Hepatocyte (in vitro differentiated cells): ENCODE data around the gene CHD9. TPM values are rescaled to one million over a fixed set of nuclear protein-coding genes. Genes with fewer than 3 reads are reported as not detected.

Experiments
- DNase-seq: peaks from one replicate; pipeline ENCODE4 v3.0.0-alpha.2; 2016; ENCODE audit warnings: low spot score
- H2AFZ ChIP-seq: fragments of 200-600 bp; sonication (generic); 2 replicates; pipeline ENCODE4 v1.6.0; 2016; ENCODE audit warnings: antibody characterized with exemption, mild to moderate bottlenecking
- H3K27ac ChIP-seq: fragments of 200-600 bp; sonication (generic); 2 replicates; pipeline ENCODE4 v1.5.1; 2016; ENCODE audit warnings: mild to moderate bottlenecking
- H3K27me3 ChIP-seq: fragments of 200-600 bp; sonication (generic); 2 replicates; pipeline ENCODE4 v1.6.1; 2016
- H3K36me3 ChIP-seq: fragments of 200-600 bp; sonication (generic); replicated peaks from 2 replicates; pipeline ENCODE4 v1.5.1; 2016; ENCODE audit warnings: low read depth; ENCODE audit not compliant: insufficient read depth
- H3K4me1 ChIP-seq: fragments of 200-600 bp; sonication (generic); 2 replicates; pipeline ENCODE4 v1.5.1; 2016; ENCODE audit warnings: mild to moderate bottlenecking, moderate library complexity; ENCODE audit not compliant: insufficient read depth
- H3K4me2 ChIP-seq: fragments of 200-600 bp; sonication (generic); 2 replicates; pipeline ENCODE4 v1.6.0; 2016
- H3K4me3 ChIP-seq: fragments of 200-600 bp; sonication (generic); 2 replicates; pipeline ENCODE4 v1.5.1; 2016; ENCODE audit warnings: mild to moderate bottlenecking
- H3K79me2 ChIP-seq: fragments of 200-600 bp; sonication (generic); 2 replicates; pipeline ENCODE4 v1.6.0; 2017; ENCODE audit warnings: mild to moderate bottlenecking
- H3K9me2 ChIP-seq: fragments of 200-600 bp; sonication (generic); replicated peaks from 2 replicates; pipeline ENCODE4 v1.6.0; 2017; ENCODE audit warnings: mild to moderate bottlenecking; ENCODE audit not compliant: insufficient read depth
- H3K9me3 ChIP-seq: fragments of 200-600 bp; sonication (generic); 2 replicates; pipeline ENCODE4 v1.5.1; 2016; ENCODE audit warnings: low read depth, mild to moderate bottlenecking
- H4K20me1 ChIP-seq: fragments of 200-600 bp; sonication (generic); 2 replicates; pipeline ENCODE4 v1.6.0; 2016; ENCODE audit warnings: mild to moderate bottlenecking; ENCODE audit not compliant: insufficient read depth, poor library complexity, severe bottlenecking
- CTCF ChIP-seq: fragments of 200-600 bp; sonication (generic); IDR thresholded peaks from 2 replicates; pipeline ENCODE4 v1.5.1; 2016; ENCODE audit warnings: antibody characterized with exemption, mild to moderate bottlenecking; ENCODE audit not compliant: poor library complexity
- EZH2 ChIP-seq: fragments of 200-600 bp; sonication (generic); IDR thresholded peaks from 2 replicates; pipeline ENCODE4 v1.6.1; 2016; ENCODE audit warnings: antibody characterized with exemption, mild to moderate bottlenecking, borderline replicate concordance
- EZH2phosphoT487 ChIP-seq: fragments of 200-600 bp; sonication (generic); IDR thresholded peaks from one replicate; pipeline ENCODE4 v1.6.1; 2018; ENCODE audit warnings: antibody characterized with exemption, mild to moderate bottlenecking, low read depth, moderate library complexity; ENCODE audit not compliant: unreplicated experiment, severe bottlenecking
- WGBS: methylation state at CpG from one replicate; pipeline ENCODE4 v1.1.6; 2016; ENCODE audit warnings: low lambda C conversion rate; ENCODE audit errors: missing lambda C conversion rate; 5-methylcytosine and 5-hydroxymethylcytosine counted together
- polyA plus RNA-seq: library from polyadenylated mRNA; unstranded; fragments of >200 nt; fragmentation: Nextera tagmentation; extraction: Ambion mirVana; gene quantifications from 2 replicates; pipeline ENCODE4 v1.2.1, GENCODE V29; 2016
- total RNA-seq: library from RNA; depleted of rRNA; stranded (reverse); fragments of >200 nt; gene quantifications from 2 replicates; pipeline ENCODE4 v1.2.3, GENCODE V29; 2014

CHD9 gene
- total and polyA plus RNA-seq, 2 experiments from 2014 or later, result 54.9 to 68.2 TPM

GRCh38 chr16:53078247-53078646, 23.5 kb downstream of the CHD9 start:
- TF ChIP-seq CTCF, result no peak
- TF ChIP-seq EZH2phosphoT487, result no peak
- no peak for TF ChIP-seq EZH2
- 77% methylated on average over 2 of the region's 2 CpGs for WGBS
- Histone ChIP-seq H3K4me3 (no peak overlapping the region), H3K9me3 (no peaks in the 10 kb centered on the region), H3K4me2 (no peak overlapping the region), H4K20me1 (no peaks in the 10 kb centered on the region), H2AFZ (no peak overlapping the region), H3K79me2 (peaks cover 65% of the 10 kb centered on the region), H3K4me1 (peaks cover 30% of the 10 kb centered on the region), H3K27me3 (no peaks in the 10 kb centered on the region), H3K9me2 (no peaks in the 10 kb centered on the region), H3K27ac (peak overlapping the region; percentile 92), H3K36me3 (no peaks in the 10 kb centered on the region)
- DNase-seq, result no peak

DNA sequence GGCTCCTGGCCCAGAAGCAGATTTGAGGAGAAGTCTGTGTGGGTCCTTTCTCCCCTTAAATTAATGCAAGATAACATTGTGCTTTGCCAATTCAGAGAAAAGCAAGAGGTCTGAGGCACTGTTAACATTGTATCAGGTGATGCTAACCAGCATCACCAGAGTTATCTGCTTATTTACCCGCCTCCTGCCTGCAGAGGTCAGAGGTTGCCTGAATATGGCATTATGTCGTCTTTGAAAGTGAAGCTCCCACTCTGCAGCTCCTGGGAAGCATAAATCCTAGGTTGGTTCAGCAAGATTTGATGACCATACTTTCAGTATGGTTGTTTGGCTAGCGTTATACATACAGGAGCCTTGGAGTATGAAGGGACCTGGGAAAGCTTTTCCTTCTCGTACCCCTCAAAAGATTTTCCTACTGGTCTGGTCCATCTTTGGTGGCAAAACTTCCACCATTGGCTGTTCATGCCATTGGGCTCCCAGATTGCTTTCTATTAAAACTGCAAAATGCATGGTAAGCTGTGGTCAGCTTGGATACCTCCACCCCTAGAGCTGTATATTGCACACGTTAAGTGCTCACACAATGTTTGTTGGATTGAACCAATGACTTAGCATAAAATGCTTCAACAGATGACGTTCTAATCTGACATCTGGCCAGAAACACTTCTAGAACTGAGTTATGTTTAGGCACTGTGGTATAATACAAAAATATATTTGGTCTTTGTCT, 24.1 kb downstream of the CHD9 start:
- Histone ChIP-seq H3K9me3 (no peaks in the 10 kb centered on the region), H3K27ac (peak overlapping the region; percentile 92), H3K36me3 (no peaks in the 10 kb centered on the region), H3K4me1 (peaks cover 31% of the 10 kb centered on the region), H3K4me3 (no peak overlapping the region), H4K20me1 (no peaks in the 10 kb centered on the region), H3K79me2 (peaks cover 64% of the 10 kb centered on the region), H3K9me2 (no peaks in the 10 kb centered on the region), H3K27me3 (no peaks in the 10 kb centered on the region), H2AFZ (no peak overlapping the region), H3K4me2 (peak overlapping the region; percentile 59)
- WGBS, result 83% methylated on average over 6 of the region's 6 CpGs
- TF ChIP-seq EZH2, result no peak
- TF ChIP-seq CTCF, result no peak
- no peak for TF ChIP-seq EZH2phosphoT487
- no peak for DNase-seq

GRCh38 chr16:53080345-53081031, 25.7 kb downstream of the CHD9 start:
- H3K79me2 ChIP-seq, result peaks cover 62% of the 10 kb centered on the region
- H3K36me3 ChIP-seq, result no peaks in the 10 kb centered on the region
- no peaks in the 10 kb centered on the region for H3K9me2 ChIP-seq
- WGBS, result 46% methylated on average over 8 of the region's 8 CpGs
- no peak for TF ChIP-seq EZH2
- no peaks in the 10 kb centered on the region for H3K27me3 ChIP-seq
- H3K27ac ChIP-seq, result peak overlapping the region; percentile 92
- no peaks in the 10 kb centered on the region for H3K9me3 ChIP-seq
- no peak overlapping the region for H3K4me3 ChIP-seq
- H4K20me1 ChIP-seq, result no peaks in the 10 kb centered on the region
- peak overlapping the region; percentile 59 for H3K4me2 ChIP-seq
- no peak overlapping the region for H2AFZ ChIP-seq
- peak; percentile 85 for DNase-seq
- H3K4me1 ChIP-seq, result peaks cover 45% of the 10 kb centered on the region

DNA sequence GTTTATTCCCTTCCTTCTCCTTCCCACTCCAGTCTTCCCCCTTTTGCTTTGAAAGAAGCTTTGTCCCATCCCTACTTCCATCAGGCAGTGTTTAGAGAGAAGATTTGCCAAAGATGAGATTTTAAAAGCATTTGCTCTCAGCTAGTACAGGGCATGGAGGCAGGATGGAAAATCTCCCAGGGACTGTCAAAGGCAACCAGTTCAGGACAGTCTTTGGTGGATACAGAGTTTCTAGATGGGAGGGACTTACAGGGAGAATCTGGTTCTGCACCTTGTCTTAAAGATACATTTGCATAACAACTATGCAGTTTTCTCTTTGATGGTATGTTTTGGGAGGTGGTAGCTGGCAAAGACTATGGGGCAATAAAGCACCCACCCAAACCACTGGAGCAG, 26.2 kb downstream of the CHD9 start:
- H3K9me2 ChIP-seq, result no peaks in the 10 kb centered on the region
- no peaks in the 10 kb centered on the region for H3K36me3 ChIP-seq
- H3K27me3 ChIP-seq, result no peaks in the 10 kb centered on the region
- H3K4me2 ChIP-seq, result peak overlapping the region; percentile 59
- peaks cover 46% of the 10 kb centered on the region for H3K4me1 ChIP-seq
- no peaks in the 10 kb centered on the region for H3K9me3 ChIP-seq
- no peaks in the 10 kb centered on the region for H4K20me1 ChIP-seq
- no peak overlapping the region for H2AFZ ChIP-seq
- peak overlapping the region; percentile 92 for H3K27ac ChIP-seq
- H3K79me2 ChIP-seq, result peaks cover 56% of the 10 kb centered on the region
- TF ChIP-seq CTCF (no peak), EZH2phosphoT487 (no peak), EZH2 (no peak)
- H3K4me3 ChIP-seq, result no peak overlapping the region
- no peak for DNase-seq
